Activated effector memory CD4-positive, alpha-beta T cell treated with Interleukin-2 at 50 U/mL for 16 hours (primary cell): Measurements from ENCODE around the gene GRID1.
"Not testable (repeated sequence)": the region's sequence is repeated elsewhere in the genome, so short reads cannot be mapped to it uniquely, and the experiment has no call there.

ENCODE experiments used
- DNase-seq: peaks from one replicate; pipeline ENCODE4 v3.0.0-alpha.2; 2020

The GRID1 gene

GRCh38 chr10:86092311-86092710 lies 274.3 kb downstream of the GRID1 start:
- DNase-seq = not testable (repeated sequence)

DNA sequence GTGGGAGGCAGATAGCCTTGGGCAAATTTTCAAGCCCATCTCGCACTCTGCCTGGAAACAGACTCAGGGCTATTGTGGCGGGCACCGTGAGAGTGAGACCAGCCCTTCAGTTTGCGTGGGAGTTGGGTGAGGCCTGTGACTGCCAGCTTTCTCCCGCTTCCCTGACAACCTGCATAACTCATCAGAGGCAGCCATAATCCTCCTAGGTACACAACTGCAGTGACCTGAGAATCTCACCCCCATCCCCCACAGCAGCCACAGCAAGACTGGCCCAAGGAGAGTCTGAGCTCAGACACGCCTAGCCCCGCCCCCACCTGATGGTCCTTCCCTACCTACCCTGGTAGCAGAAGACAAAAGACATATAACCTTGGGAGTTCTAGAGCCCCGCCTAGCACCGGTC lies 275.4 kb downstream of the GRID1 start:
- DNase-seq = no peak

- DNase-seq = no peak
Measured at GRCh38 chr10:86090807-86091206, 275.8 kb downstream of the GRID1 start.

DNA sequence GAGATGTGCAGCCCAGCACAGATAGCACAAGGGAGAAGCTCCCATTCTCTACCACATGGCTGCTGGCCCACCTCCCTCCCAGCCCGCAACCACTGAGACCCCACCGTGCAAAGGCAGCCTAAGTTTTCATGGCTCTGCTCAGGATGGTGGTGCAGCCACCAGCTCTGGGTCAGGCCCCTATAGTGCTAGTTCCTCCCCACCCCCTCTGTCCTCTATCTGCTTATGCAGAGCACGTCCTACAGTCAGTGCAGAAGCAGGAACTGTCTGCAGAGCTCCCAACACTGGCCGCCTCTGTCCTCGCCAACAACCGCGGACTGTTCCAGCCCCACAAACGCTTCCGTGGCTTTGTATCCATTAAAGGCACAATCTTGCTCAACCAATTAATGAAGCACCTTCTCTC lies 278.9 kb downstream of the GRID1 start:
- DNase-seq = no peak

- DNase-seq = no peak
Measured at GRCh38 chr10:86086418-86086817, 280.2 kb downstream of the GRID1 start.

GRCh38 chr10:86085686-86086085 lies 280.9 kb downstream of the GRID1 start:
- DNase-seq = no peak

DNA sequence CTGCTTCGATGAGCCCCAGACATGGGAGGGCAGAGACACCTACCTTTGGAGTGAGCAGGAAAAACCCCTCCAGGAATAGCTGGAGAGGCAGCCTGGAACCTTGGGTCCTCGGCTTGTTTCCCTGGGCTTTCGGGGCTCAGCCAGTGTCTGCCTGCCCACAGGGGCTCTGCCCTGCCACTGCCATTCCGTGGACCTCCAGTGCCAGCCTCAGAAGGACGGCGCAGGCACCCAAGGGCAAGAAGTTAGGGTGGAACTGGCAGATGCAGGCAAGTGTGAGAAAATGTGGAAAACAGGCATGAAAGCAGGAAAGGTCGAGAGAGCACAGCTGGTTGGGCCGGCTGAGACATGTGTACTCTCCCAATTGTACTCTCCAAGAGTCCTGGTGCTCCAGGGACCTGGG lies 281.5 kb downstream of the GRID1 start:
- no peak for DNase-seq

DNA sequence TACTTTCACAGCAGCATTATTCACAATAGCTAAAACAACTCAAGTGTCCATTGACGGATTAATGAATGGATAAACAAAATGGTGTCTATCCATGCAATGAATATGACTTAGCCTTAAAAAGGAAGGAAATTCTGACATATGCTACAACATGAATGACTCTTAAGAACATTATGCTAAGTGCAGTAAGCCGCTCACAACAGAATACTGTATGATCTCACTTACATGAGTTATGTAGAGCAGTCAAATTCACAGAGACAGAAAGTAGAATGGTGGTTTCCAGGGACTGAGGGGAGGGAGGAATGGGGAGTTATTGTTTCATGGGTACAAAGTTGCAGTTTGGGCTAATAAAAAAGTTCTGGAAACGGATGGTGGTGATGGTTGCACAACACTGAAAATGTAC lies 282.0 kb downstream of the GRID1 start:
- no peak for DNase-seq

GRCh38 chr10:86083664-86084175 lies 282.9 kb downstream of the GRID1 start:
- no peak for DNase-seq

- DNase-seq = no peak
Measured at GRCh38 chr10:86083206-86083605, 283.4 kb downstream of the GRID1 start.

DNA sequence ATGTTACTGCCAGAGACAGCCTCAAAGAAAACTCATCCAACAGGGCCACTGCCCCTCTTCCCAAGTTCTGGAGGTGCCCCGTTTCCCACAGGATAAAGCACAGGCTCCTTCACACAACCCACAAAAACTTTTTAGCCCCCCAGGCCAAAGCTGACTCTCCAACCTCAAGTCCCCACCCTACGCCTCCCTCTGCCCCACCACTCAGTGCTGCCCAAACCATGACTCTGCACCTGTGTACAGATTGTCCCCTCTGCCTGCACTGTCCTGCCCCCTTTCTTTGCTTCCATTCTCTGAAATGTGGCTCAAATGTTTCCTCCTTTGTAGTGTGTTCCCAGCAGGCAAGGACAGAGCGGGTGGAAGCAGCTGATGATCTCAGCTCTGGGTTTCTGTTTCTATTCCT lies 284.0 kb downstream of the GRID1 start:
- DNase-seq = no peak

DNA sequence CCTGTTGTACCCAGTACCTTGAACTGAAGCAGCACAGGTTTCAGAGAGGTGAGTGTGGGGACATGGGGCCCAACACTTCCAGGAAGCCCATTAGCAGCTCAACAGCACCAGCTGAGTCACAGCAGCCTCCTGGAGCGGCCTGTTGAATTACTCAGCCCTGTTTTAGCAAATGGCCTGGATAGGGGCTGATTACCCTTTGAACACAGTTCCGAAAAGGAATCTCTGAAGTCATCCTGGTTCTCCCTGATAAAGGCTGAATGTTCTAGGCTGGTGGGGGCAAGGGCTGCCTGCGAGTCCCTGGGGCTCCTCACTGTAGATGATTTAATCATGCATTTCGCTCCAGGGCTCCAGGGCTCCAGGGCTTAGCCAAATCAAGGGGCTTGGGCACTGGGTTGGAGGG lies 287.5 kb downstream of the GRID1 start:
- DNase-seq = no peak

GRCh38 chr10:86078639-86079035 lies 288.0 kb downstream of the GRID1 start:
- no peak for DNase-seq

- no peak for DNase-seq
Measured at GRCh38 chr10:86077871-86078638, 288.5 kb downstream of the GRID1 start.

DNA sequence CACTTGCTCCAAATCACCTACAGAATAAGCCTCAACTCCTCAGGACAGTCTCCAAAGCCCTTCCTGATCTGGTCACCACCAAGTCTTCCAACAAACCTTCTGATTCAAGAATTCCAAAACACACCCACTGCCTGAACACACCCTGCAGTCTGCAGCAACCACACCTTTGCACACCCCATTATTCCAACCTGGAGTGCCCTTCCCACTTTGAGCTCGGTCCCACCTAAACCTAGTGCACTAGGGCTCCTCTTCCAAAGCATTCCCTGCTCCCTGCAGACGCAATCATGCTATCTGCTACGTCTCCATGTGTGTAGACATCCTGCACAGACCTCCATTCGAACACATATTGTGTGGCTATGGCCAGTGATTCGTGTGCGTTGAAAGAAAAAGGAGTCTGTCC lies 289.3 kb downstream of the GRID1 start:
- no peak for DNase-seq

DNA sequence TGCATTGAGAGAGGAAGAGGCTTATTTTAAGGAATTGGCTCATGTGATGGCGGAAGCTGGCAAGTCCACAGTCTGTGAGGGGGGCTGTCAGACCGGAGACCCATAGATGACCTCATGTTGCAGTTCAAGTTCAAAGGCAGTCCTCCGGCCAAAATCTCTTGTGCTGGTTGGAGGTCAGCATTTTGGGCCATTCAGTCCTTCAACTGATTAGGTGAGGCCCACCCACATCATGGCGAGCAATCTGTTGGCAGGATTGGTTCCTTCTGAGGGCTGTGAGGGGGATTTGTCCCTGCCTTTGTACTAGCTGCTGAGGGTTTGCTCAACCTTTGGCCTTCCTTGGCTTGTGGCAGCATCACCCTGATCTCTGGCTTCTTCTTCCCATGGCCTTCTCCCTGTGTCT lies 290.1 kb downstream of the GRID1 start:
- not testable (repeated sequence) for DNase-seq

- no peak for DNase-seq
Measured at GRCh38 chr10:86075512-86075911, 291.1 kb downstream of the GRID1 start.

GRCh38 chr10:86074294-86074693 lies 292.3 kb downstream of the GRID1 start:
- no peak for DNase-seq

- DNase-seq = no peak
Measured at GRCh38 chr10:86073199-86073977, 293.2 kb downstream of the GRID1 start.

DNA sequence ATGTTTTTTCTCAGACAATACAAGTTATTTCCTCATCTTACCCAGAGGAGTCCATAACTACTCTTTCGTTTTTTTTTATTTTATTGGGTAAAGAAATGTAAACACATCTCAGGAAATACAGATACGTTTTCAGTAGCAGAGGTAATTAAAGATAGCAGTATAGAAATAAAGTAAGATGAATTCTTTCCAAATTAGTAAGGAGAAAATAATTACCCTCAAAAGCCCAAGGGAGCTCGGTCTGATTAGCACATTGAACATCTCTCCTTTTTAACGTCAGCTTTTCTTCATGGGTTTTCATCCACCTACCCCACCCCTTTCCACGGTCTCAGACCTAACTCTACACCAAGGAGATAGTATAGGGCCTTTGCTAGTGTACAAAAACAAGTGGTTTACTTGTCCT lies 294.2 kb downstream of the GRID1 start:
- no peak for DNase-seq

DNA sequence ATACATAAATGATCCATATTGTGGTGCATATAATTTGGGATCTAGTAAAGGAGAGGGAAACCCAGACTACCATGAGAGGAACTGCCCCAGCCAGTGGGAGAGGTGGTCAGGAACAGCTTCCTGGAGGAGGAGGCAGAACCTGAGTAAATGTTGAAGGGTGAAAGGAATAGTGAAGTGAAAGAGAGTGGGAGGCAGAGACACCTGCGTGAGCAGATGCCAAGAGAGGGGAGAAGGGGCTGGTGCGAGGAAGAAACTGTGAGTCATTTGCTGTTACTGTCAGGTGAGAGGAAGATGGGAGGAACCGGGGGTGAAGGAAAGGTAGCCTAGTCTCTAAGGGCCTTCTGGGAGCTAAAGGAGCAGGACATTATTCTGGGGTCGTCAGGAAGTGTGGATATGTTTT lies 294.8 kb downstream of the GRID1 start:
- DNase-seq = no peak

- no peak for DNase-seq
Measured at GRCh38 chr10:86071145-86071544, 295.4 kb downstream of the GRID1 start.

DNA sequence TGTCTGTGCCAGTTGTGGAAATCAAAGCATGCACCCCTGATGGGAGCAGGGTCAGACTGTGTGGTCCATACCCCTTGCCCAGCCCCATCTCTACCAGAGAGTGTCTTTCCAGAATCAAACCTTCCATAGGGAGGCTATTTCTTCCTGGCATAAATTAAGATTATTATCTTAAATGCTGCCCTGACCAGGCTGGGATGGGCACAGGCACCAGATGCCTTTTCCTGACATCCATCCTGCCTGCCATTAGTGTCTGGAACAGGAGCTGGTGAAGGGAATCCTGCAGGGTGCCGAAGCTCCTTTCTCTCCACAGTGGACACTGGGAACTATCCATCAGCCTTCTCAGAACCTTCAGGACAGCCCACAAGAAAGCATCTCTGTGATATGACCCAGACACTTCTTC lies 296.3 kb downstream of the GRID1 start:
- DNase-seq = no peak
